ENCODE data around the gene TNNT3. TPM values are rescaled to one million over a fixed set of nuclear protein-coding genes. Genes with fewer than 3 reads are reported as not detected.

The TNNT3 gene
- total RNA-seq, 1 donor from 2014 or later = 2.6 TPM

- Mint-ChIP-seq H3K27ac (ENCODE audit: unreplicated experiment) (peak overlapping the region; percentile 32), H3K36me3 (ENCODE audit: unreplicated experiment) (peaks cover 3% of the 10 kb centered on the region), H3K27me3 (ENCODE audit: unreplicated experiment) (peaks cover 10% of the 10 kb centered on the region), H3K4me3 (ENCODE audit: unreplicated experiment) (no peak overlapping the region), H3K9me3 (ENCODE audit: unreplicated experiment) (no peaks in the 10 kb centered on the region), H3K4me1 (ENCODE audit: unreplicated experiment) (peaks cover 25% of the 10 kb centered on the region)
- peak; percentile 49 for DNase-seq (ENCODE audit: extremely low spot score, unreplicated experiment)
- TF ChIP-seq CTCF (IDR thresholded peaks at IDR 0.05) = no peak
These were observed 12.0 kb downstream of the TNNT3 start for GRCh38 chr11:1931341-1932104.

DNA sequence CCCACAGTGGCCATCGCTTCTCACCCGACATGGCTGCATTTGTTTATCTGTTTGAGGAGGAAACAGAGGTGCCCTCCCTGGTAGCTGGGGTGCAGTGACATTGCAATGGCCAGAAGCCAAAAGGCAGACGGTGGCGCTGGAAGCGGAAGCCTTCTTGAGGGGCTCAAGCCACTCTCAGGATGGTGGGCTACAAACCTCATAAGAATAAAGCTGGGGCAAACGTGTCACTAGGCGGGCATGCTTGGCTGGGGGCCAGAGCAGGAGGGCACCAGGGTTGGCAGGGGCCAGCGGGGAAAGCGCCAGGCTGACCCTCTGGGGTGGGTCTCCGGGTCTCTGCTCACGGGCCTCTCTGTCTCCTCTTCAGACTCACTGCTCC is 12.6 kb downstream of the TNNT3 start:
- DNase-seq (ENCODE audit: extremely low spot score, unreplicated experiment) = peak; percentile 63
- H3K36me3 Mint-ChIP-seq (ENCODE audit: unreplicated experiment) = peaks cover 3% of the 10 kb centered on the region
- no peak overlapping the region for H3K4me3 Mint-ChIP-seq (ENCODE audit: unreplicated experiment)
- H3K27me3 Mint-ChIP-seq (ENCODE audit: unreplicated experiment) = peaks cover 10% of the 10 kb centered on the region
- peak overlapping the region; percentile 32 for H3K27ac Mint-ChIP-seq (ENCODE audit: unreplicated experiment)
- H3K4me1 Mint-ChIP-seq (ENCODE audit: unreplicated experiment) = peaks cover 20% of the 10 kb centered on the region
- no peaks in the 10 kb centered on the region for H3K9me3 Mint-ChIP-seq (ENCODE audit: unreplicated experiment)
- TF ChIP-seq CTCF (IDR thresholded peaks at IDR 0.05) = no peak

GRCh38 chr11:1932681-1933080 is 13.2 kb downstream of the TNNT3 start:
- Mint-ChIP-seq H3K4me1 (ENCODE audit: unreplicated experiment) (peaks cover 17% of the 10 kb centered on the region), H3K9me3 (ENCODE audit: unreplicated experiment) (no peaks in the 10 kb centered on the region), H3K27ac (ENCODE audit: unreplicated experiment) (no peak overlapping the region), H3K4me3 (ENCODE audit: unreplicated experiment) (no peak overlapping the region), H3K36me3 (ENCODE audit: unreplicated experiment) (peaks cover 3% of the 10 kb centered on the region), H3K27me3 (ENCODE audit: unreplicated experiment) (peaks cover 10% of the 10 kb centered on the region)
- DNase-seq (ENCODE audit: extremely low spot score, unreplicated experiment) = no peak
- TF ChIP-seq CTCF (IDR thresholded peaks at IDR 0.05) = no peak

DNA sequence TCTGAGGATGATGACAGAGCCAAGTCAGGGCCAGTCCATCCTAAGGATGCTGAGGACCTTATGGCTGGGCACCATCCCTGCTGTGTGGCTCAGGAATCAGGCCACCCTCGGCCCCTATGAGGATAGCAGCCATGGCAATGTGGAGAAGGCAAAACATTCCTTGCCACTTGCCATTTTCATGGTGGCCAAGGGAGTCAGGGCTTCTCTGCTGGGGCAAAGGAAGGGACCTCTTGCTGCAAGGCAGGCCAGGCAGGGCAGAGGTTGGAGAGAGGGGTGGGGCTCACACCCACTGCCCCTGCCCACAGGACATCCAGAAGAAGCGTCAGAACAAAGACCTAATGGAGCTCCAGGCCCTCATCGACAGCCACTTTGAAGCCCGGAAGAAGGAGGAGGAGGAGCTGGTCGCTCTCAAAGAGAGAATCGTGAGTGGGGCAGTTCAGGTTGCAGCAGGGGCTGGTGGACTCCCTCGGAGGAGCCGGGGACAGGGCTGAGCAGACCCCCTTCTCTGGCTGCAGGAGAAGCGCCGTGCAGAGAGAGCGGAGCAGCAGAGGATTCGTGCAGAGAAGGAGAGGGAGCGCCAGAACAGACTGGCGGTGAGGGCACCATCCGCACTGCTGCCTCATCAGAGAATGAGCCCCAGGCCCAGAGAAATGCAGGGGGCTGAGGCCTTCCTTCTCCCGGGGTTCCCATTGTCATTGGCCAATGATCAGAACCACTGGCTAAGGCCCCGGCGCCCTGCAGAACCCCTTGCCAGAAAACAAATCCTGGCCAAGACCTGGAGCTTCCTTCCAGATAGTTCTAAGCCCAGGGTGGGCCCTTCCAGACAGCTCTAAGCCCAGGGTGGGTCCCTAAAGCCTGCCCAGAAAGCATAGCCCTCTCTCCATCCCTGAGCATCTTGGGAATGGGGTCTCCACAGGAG is 14.2 kb downstream of the TNNT3 start:
- Mint-ChIP-seq H3K4me1 (ENCODE audit: unreplicated experiment) (peaks cover 14% of the 10 kb centered on the region), H3K4me3 (ENCODE audit: unreplicated experiment) (no peak overlapping the region), H3K9me3 (ENCODE audit: unreplicated experiment) (no peaks in the 10 kb centered on the region), H3K27me3 (ENCODE audit: unreplicated experiment) (peaks cover 10% of the 10 kb centered on the region), H3K36me3 (ENCODE audit: unreplicated experiment) (peaks cover 3% of the 10 kb centered on the region), H3K27ac (ENCODE audit: unreplicated experiment) (no peak overlapping the region)
- peak; percentile 72 for DNase-seq (ENCODE audit: extremely low spot score, unreplicated experiment)
- no peak for TF ChIP-seq CTCF (IDR thresholded peaks at IDR 0.05)
